Loucy (cell line): ENCODE data around the gene CCDC134.

Experiments
- CTCF ChIP-seq: fragments of 200-600 bp; sonication (generic); conservative IDR thresholded peaks from 2 replicates; pipeline ENCODE4 v1.5.1; 2014; ENCODE audit warnings: mild to moderate bottlenecking, antibody characterized with exemption, low read length
- EZH2phosphoT487 ChIP-seq: fragments of 200-600 bp; IDR thresholded peaks from 2 replicates; pipeline ENCODE4 v1.6.1; 2018; ENCODE audit warnings: antibody characterized with exemption, mild to moderate bottlenecking, moderate library complexity, borderline replicate concordance

DNA sequence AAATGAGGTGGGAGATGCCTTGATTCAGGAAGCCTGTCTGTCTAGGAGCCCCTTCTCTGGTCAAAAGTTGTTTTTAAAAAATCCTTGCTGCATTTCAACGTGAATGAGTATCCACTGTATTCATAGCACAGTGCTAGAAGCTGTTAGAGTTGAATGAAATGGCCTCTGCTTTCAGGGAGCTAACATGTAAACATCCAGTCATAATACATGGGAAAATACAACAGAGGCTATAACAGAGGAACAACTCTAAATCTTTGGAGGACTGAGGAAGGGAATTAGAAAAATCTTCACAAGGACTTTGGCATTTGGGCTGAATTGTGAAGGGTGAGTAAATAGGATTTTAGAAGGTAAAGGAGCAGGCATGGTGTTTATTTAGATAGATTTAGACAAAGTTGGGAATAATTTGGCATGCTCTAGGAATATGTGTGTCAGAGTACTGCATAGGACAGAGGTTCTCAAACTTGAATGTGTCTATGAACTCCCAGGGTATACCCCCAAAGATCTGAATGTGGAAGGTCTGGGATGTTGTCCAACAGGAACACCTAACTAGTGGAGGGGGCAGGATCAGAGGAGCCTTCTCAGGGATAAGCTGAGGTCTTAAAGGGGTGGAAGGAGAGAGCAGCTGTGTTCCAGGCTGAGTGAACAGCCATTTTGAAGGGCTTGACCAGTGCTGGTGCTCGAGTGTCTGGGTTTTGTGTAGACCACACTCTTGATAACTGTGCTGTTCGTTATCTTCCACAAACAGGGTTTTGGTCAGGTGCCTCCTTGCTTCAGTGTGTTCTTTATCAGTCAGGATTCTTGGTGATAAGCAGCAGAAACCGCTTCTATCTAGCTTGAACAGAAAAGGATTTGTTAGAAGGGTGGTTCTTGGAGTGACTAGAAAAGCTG is 45.1 kb downstream of the CCDC134 start:
- TF ChIP-seq CTCF (no peak), EZH2phosphoT487 (no peak)
